GM10248 (cell line): ENCODE data around the gene SEC24D.
A peak's percentile ranks its signal among the peaks of the same experiment; 100 is the strongest.
"Not testable (repeated sequence)": the region's sequence is repeated elsewhere in the genome, so short reads cannot be mapped to it uniquely, and the experiment has no call there.

Experiments used
- CTCF ChIA-PET: fragments of 300-600 bp; sonication (Branson Sonifier 250); formaldehyde crosslinking; extraction: SDS; loops from one replicate; lab custom pipeline; 2021; ENCODE audit warnings: antibody characterized with exemption; lab: Yijun Ruan, JAX
- POLR2A ChIA-PET: fragments of 350-650 bp; sonication (Branson Sonifier 250); formaldehyde crosslinking; extraction: SDS; loops from one replicate; lab custom pipeline; 2020; ENCODE audit warnings: antibody characterized with exemption; lab: Yijun Ruan, JAX
- DNase-seq: peaks from one replicate; pipeline ENCODE4 v3.0.0; 2012; ENCODE audit errors: extremely low spot score
- TF ChIP-seq, protein P1 (sequence below): IDR thresholded peaks from 2 replicates; pipeline ENCODE4 v1.5.1; 2012; ENCODE audit warnings: mild to moderate bottlenecking, low read depth; ENCODE audit errors: extremely low read depth, missing control alignments, control extremely low read depth

Gene SEC24D, protein sequence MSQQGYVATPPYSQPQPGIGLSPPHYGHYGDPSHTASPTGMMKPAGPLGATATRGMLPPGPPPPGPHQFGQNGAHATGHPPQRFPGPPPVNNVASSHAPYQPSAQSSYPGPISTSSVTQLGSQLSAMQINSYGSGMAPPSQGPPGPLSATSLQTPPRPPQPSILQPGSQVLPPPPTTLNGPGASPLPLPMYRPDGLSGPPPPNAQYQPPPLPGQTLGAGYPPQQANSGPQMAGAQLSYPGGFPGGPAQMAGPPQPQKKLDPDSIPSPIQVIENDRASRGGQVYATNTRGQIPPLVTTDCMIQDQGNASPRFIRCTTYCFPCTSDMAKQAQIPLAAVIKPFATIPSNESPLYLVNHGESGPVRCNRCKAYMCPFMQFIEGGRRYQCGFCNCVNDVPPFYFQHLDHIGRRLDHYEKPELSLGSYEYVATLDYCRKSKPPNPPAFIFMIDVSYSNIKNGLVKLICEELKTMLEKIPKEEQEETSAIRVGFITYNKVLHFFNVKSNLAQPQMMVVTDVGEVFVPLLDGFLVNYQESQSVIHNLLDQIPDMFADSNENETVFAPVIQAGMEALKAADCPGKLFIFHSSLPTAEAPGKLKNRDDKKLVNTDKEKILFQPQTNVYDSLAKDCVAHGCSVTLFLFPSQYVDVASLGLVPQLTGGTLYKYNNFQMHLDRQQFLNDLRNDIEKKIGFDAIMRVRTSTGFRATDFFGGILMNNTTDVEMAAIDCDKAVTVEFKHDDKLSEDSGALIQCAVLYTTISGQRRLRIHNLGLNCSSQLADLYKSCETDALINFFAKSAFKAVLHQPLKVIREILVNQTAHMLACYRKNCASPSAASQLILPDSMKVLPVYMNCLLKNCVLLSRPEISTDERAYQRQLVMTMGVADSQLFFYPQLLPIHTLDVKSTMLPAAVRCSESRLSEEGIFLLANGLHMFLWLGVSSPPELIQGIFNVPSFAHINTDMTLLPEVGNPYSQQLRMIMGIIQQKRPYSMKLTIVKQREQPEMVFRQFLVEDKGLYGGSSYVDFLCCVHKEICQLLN

DNA sequence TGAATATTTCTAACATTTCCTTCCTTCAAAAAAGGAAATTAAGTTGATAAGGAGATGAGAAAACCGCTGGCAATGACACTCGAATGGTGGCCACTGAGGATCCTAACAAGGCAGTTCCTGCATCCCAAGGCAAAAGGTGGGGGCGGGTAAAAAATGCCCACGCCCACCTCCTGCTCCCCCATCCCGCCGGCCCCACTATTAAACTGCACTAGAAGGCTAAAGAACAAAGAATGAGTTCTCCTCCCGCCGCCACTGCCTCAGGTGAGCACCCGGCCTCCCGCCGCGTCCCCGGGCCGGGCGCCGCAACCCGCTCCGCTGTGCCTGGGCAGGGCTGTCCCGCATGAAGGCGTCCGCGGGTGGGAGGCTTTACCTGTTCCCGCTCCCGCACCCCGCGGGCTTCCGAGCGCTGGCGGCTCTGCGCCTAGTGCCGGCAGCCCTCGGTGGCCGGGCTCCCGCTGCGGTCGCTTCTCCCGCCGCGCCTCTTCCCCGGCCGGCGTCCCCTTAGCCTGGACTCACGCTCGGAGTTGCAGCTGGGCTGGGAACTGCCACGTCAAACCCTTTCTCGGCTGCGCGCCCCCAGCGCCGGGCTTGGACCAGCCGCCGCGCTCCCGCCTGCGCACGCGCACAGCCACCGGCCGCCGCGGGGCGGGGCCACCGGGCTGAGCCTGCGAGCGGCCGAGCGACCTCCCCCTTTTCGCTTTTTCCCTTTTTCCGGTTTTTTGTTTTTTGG, at the start of gene SEC24D:
SEC24D (minus strand) TSS at position 556 of the 730 bp plus-strand sequence. CDS start 2,430 bp downstream, outside the sequence.
- DNase-seq, result peak; percentile 97
- TF ChIP-seq, protein P1, sequence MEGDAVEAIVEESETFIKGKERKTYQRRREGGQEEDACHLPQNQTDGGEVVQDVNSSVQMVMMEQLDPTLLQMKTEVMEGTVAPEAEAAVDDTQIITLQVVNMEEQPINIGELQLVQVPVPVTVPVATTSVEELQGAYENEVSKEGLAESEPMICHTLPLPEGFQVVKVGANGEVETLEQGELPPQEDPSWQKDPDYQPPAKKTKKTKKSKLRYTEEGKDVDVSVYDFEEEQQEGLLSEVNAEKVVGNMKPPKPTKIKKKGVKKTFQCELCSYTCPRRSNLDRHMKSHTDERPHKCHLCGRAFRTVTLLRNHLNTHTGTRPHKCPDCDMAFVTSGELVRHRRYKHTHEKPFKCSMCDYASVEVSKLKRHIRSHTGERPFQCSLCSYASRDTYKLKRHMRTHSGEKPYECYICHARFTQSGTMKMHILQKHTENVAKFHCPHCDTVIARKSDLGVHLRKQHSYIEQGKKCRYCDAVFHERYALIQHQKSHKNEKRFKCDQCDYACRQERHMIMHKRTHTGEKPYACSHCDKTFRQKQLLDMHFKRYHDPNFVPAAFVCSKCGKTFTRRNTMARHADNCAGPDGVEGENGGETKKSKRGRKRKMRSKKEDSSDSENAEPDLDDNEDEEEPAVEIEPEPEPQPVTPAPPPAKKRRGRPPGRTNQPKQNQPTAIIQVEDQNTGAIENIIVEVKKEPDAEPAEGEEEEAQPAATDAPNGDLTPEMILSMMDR, result no peak
- ChIA-PET POLR2A (interaction anchor here (0.6 to 1.9 kb wide), 2 partner anchors 11 to 1866 kb away, joined by 3 to 13 read pairs; no protein-coding TSS in a partner anchor), CTCF (interaction anchor here (1.4 to 2.8 kb wide), 2 partner anchors 10 to 14 kb away, joined by 3 to 7 read pairs; no protein-coding TSS in a partner anchor)

DNA sequence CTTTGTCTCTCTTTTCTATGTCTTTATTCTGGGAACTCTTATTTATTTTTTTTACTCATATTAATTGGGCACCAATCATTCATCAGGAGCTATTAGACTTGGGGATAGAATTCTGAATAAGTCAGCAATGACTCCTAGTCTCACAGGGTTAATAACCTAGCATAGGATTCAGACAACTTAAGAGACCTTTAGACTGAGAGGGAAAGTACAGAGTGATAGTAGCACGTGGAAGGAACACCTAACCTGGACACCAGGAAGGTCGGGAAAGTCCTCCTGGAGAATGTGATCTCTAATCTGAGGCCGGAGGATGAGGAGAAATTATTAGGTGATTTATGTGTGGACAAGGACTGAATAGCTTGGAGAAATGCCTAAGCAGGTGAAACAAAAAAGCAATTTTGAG, 48.8 kb upstream of the SEC24D start:
- CTCF ChIA-PET, result interaction anchor here (1.0 to 1.5 kb wide), 2 partner anchors 15 to 26 kb away, joined by 3 read pairs; no protein-coding TSS in a partner anchor
- POLR2A ChIA-PET, result no interaction called here
- TF ChIP-seq, protein P1, result no peak
- no peak for DNase-seq

DNA sequence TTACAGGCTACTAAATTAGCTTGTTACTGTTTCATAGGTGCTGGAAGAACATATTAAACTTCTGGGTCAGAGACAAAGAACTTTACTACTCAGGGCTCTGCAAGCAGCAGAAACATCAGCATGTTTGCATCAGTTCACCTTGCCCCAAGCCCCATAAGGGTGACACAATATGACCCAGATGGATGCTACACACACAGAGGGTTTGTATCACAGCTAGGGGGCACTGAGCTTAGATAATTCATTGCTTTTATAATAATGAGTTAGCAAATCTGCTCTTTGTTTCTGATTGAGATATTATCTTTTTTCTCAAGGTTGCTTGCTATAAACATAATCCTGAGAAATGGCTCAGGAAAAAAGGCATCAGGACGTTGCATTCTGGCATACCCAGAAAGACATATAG, 47.9 kb upstream of the SEC24D start:
- no peak for DNase-seq
- TF ChIP-seq, protein P1, result peak; percentile 25
- ChIA-PET CTCF (interaction anchor here (1.0 to 1.3 kb wide), 3 partner anchors 10 to 20 kb away, joined by 3 to 4 read pairs (median 4); no protein-coding TSS in a partner anchor), POLR2A (no interaction called here)

DNA sequence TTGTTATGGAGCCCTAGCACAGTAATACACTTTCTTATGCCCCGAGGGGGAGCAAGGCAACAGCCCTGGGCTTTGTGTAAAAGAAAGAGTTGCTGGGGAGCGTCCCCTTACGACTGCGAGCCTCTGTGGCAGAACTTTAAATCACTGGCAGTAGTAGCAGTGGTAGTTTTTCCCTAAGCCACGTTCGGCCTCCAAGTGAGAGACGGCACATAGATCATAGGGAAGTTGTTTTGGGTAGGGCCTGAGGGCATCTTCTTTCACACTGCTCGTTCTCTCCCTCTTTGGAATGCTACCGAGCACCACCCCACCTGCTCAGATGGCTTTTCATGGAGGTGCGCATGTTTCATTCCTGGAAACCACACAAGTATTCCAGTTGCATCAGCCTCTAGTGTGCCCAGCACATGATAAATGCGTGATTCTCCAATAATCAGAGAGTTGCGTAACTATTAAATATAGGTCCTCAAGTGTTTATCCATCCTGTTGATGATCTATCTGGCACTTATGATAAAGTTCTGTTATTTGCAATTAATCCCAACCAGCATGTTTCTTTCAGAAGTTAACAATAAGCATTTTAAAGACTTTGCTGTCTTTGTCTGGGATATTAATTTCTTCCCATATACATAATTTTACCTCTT, 45.7 kb upstream of the SEC24D start:
- ChIA-PET CTCF (no interaction called here), POLR2A (no interaction called here)
- TF ChIP-seq, protein P1, result no peak
- no peak for DNase-seq

DNA sequence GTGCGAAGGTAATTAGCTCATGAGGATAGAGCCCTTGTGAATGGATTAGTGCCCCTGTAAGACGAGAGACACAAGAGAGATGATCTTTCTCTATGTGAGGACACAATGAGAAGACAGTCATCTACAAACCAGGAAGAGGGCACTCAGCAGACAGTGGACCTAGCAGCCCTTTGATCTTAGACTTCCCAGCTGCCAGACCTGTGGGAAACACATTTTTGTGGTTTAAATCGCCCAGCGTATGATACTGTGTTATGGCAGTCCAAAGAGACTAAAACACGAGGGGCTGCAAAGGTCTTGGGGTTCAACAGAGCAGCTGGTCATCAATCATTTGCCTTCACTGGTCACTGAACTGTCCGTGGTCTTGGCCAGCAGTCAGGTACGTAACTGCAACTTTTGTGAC, 43.5 kb upstream of the SEC24D start:
- CTCF ChIA-PET, result interaction anchor here (3.1 kb wide), 1 partner anchor 12 kb away, joined by 12 read pairs; no protein-coding TSS in a partner anchor
- no peak for DNase-seq
- TF ChIP-seq, protein P1, result no peak
- POLR2A ChIA-PET, result no interaction called here

DNA sequence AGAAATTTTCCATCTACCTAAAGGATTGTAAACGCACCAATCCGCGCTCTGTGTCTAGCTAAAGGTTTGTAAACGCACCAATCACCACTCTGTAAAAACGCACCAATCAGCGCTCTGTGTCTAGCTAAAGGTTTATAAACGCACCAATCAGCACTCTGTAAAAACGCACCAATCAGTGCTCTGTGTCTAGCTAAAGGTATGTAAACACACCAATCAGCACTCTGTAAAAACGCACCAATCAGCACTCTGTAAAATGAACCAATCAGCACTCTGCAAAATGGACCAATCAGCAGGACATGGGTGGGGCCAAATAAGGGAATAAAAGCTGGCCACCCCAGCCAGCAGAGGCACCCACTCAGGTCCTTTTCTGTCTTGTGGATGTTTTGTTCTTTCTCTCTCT, 42.6 kb upstream of the SEC24D start:
- CTCF ChIA-PET, result interaction anchor here (0.9 to 3.1 kb wide), 3 partner anchors 13 to 107 kb away, joined by 4 to 12 read pairs (median 4); no protein-coding TSS in a partner anchor
- POLR2A ChIA-PET, DNase-seq: not testable (repeated sequence)
